PC-3 (cell line): Measurements from ENCODE around the gene ELMOD1. TPM values are rescaled to one million over a fixed set of nuclear protein-coding genes. Genes with fewer than 3 reads are reported as not detected.
A peak's percentile ranks its signal among the peaks of the same experiment; 100 is the strongest.

Experiments used
- ATAC-seq: fragments of 200-7000 bp; cut with Tn5 transposase; 2 replicates; pipeline ENCODE4 v1.9.1; 2020; ENCODE audit warnings: mild to moderate bottlenecking, moderate library complexity
- BruUV-seq: library from RNA; stranded (reverse); fragments of 400-500 nt; replicated peaks from 2 replicates; lab custom pipeline; 2021; lab: Mats Ljungman, UMichigan
- CTCF ChIA-PET: fragments of 300-600 bp; sonication (Branson Sonifier 250); formaldehyde crosslinking; loops from one replicate; lab custom pipeline; 2022; ENCODE audit warnings: antibody characterized with exemption; lab: Charles Lee
- POLR2A ChIA-PET: fragments of 300-600 bp; sonication (Branson Sonifier 250); formaldehyde crosslinking; loops from one replicate; lab custom pipeline; 2022; ENCODE audit warnings: antibody characterized with exemption; ENCODE audit not compliant: unreplicated experiment; lab: Charles Lee
- DNase-seq: peaks from one replicate; pipeline ENCODE4 v3.0.0-alpha.2; 2015
- H2AFZ ChIP-seq: fragments of 300-600 bp; sonication (generic); 2 replicates; pipeline ENCODE4 v1.6.0; 2016; ENCODE audit warnings: antibody characterized with exemption, low read length
- H3F3A ChIP-seq: fragments of 300-600 bp; sonication (generic); one replicate; pipeline ENCODE4 v1.6.0; 2017; ENCODE audit warnings: antibody characterized with exemption, low read length, control low read depth, mild to moderate bottlenecking; ENCODE audit not compliant: unreplicated experiment
- H3K27ac ChIP-seq: fragments of 300-600 bp; sonication (generic); 2 replicates; pipeline ENCODE4 v1.5.1; 2016; ENCODE audit warnings: mild to moderate bottlenecking, low read length
- H3K27me3 ChIP-seq: fragments of 300-600 bp; sonication (generic); 2 replicates; pipeline ENCODE4 v1.6.1; 2016; ENCODE audit warnings: low read length, mixed read lengths
- H3K36me3 ChIP-seq: fragments of 300-600 bp; sonication (generic); 2 replicates; pipeline ENCODE4 v1.6.1; 2016; ENCODE audit warnings: low read depth, mixed run types, low read length, mixed read lengths
- H3K4me1 ChIP-seq: fragments of 300-600 bp; sonication (generic); 2 replicates; pipeline ENCODE4 v1.5.1; 2016; ENCODE audit warnings: low read length; ENCODE audit not compliant: insufficient read depth
- H3K4me2 ChIP-seq: fragments of 300-600 bp; sonication (generic); 2 replicates; pipeline ENCODE4 v1.6.0; 2016; ENCODE audit warnings: low read length
- H3K4me3 ChIP-seq: fragments of 300-600 bp; sonication (generic); 2 replicates; pipeline ENCODE4 v1.5.1; 2016; ENCODE audit warnings: mild to moderate bottlenecking, low read length, mixed read lengths
- H3K79me2 ChIP-seq: fragments of 300-600 bp; sonication (generic); 2 replicates; pipeline ENCODE4 v1.6.1; 2017; ENCODE audit warnings: low read length, mixed read lengths
- H3K9ac ChIP-seq: fragments of 300-600 bp; sonication (generic); 2 replicates; pipeline ENCODE4 v1.6.0; 2016; ENCODE audit warnings: mild to moderate bottlenecking, low read length
- H3K9me2 ChIP-seq: fragments of 300-600 bp; sonication (generic); replicated peaks from 2 replicates; pipeline ENCODE4 v1.6.1; 2016; ENCODE audit warnings: mixed run types, low read length, mixed read lengths
- H3K9me3 ChIP-seq: fragments of 300-600 bp; sonication (generic); 2 replicates; pipeline ENCODE4 v1.6.1; 2016; ENCODE audit warnings: low read length, mixed read lengths
- H4K20me1 ChIP-seq: fragments of 300-600 bp; sonication (generic); 2 replicates; pipeline ENCODE4 v1.6.1; 2016; ENCODE audit warnings: low read length, mixed read lengths
- CTCF ChIP-seq: fragments of 300-600 bp; sonication (generic); conservative IDR thresholded peaks from 2 replicates; pipeline ENCODE4 v1.5.1; 2017; ENCODE audit warnings: antibody characterized with exemption, low read depth, mild to moderate bottlenecking, low read length
- EZH2 ChIP-seq: fragments of 300-600 bp; sonication (generic); IDR thresholded peaks from one replicate; pipeline ENCODE4 v1.6.1; 2017; ENCODE audit warnings: antibody characterized with exemption, mild to moderate bottlenecking, low read length; ENCODE audit not compliant: unreplicated experiment
- EZH2phosphoT487 ChIP-seq: fragments of 300-600 bp; sonication (generic); IDR thresholded peaks from 2 replicates; pipeline ENCODE4 v1.6.1; 2018; ENCODE audit warnings: mild to moderate bottlenecking, antibody characterized with exemption, low read length, borderline replicate concordance
- intact Hi-C: fragments of 100-400 bp; cut with micrococcal nuclease; formaldehyde crosslinking; loops from 2 replicates; pipeline ENCODE4 v1.9.0; 2023
- total RNA-seq: library from RNA; depleted of rRNA; stranded (reverse); fragments of >200 nt; gene quantifications from 2 replicates; pipeline ENCODE4 v1.2.3, GENCODE V29; 2014

The ELMOD1 gene
- total RNA-seq, 1 experiment from 2014 or later: not detected

GRCh38 chr11:107702723-107703122 is 111.8 kb downstream of the ELMOD1 start:
- Histone ChIP-seq H3K4me3 (no peak overlapping the region), H3K9ac (no peak overlapping the region), H3K27ac (no peak overlapping the region), H3K9me3 (no peaks in the 10 kb centered on the region), H3K27me3 (no peaks in the 10 kb centered on the region), H3K79me2 (no peaks in the 10 kb centered on the region), H3F3A (peaks cover 5% of the 10 kb centered on the region), H3K4me1 (peaks cover 32% of the 10 kb centered on the region), H3K36me3 (no peaks in the 10 kb centered on the region), H3K9me2 (0 out of 2 replicates have a peak, but pooled peaks cover 3% of the 10 kb centered on the region), H4K20me1 (no peaks in the 10 kb centered on the region), H3K4me2 (peak overlapping the region; percentile 5; the same call in 1 of the 2 replicates), H2AFZ (no peak overlapping the region)
- BruUV-seq: no TSS peak
- TF ChIP-seq EZH2phosphoT487: no peak
- no peak for TF ChIP-seq EZH2
- no peak for TF ChIP-seq CTCF
- ATAC-seq (peak; percentile 37), DNase-seq (peak; percentile 45)
- intact Hi-C loops: no loop called here
- CTCF ChIA-PET: no interaction called here
- POLR2A ChIA-PET: no interaction called here

- Histone ChIP-seq H2AFZ (no peak overlapping the region), H3K9me2 (0 out of 2 replicates have a peak, but pooled peaks cover 3% of the 10 kb centered on the region), H3K79me2 (no peaks in the 10 kb centered on the region), H4K20me1 (no peaks in the 10 kb centered on the region), H3K4me1 (peaks cover 32% of the 10 kb centered on the region), H3K27me3 (no peaks in the 10 kb centered on the region), H3K9ac (no peak overlapping the region), H3K36me3 (no peaks in the 10 kb centered on the region), H3K4me2 (peak overlapping the region; percentile 45), H3K9me3 (no peaks in the 10 kb centered on the region), H3F3A (peaks cover 5% of the 10 kb centered on the region), H3K27ac (peak overlapping the region; percentile 63), H3K4me3 (no peak overlapping the region)
- DNase-seq: peak; percentile 81
- intact Hi-C loops: no loop called here
- CTCF ChIA-PET: no interaction called here
- ATAC-seq: peak; percentile 29; the same call in 1 of the 2 replicates
- POLR2A ChIA-PET: no interaction called here
- TF ChIP-seq CTCF (no peak), EZH2phosphoT487 (no peak), EZH2 (no peak)
- BruUV-seq: no TSS peak
Measured at GRCh38 chr11:107704451-107704850, 113.5 kb downstream of the ELMOD1 start.

DNA sequence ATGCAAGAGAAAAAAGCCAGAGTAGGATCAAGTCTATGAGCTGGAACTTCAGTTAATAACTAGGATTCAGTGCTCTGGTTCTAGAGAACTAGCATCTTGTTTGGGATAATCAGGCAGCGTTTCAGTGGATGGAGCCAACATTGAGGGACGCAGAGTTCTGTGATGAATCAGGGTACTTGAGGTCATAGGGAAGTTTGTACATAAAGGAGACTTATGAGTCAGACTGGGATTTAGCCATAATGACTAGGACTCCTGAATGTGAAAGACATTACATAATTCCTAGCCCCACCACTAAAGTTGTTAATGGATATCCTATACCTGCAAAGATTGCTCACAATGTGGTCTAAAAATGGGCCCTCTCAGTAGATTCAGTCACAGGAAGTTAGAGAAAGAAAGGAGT is 114.1 kb downstream of the ELMOD1 start:
- no peaks in the 10 kb centered on the region for H3K79me2 ChIP-seq
- TF ChIP-seq EZH2phosphoT487: no peak
- TF ChIP-seq CTCF: no peak
- no peak for TF ChIP-seq EZH2
- ATAC-seq (peak; percentile 93), DNase-seq (peak; percentile 98)
- no peak overlapping the region for H3K4me3 ChIP-seq
- intact Hi-C loops: no loop called here
- H3K27ac ChIP-seq: peak overlapping the region; percentile 63
- H3K36me3 ChIP-seq: no peaks in the 10 kb centered on the region
- H3K9me3 ChIP-seq: no peaks in the 10 kb centered on the region
- no TSS peak for BruUV-seq
- H3K27me3 ChIP-seq: 0 out of 2 replicates have a peak, but pooled peaks cover 5% of the 10 kb centered on the region
- H2AFZ ChIP-seq: no peak overlapping the region
- ChIA-PET POLR2A (no interaction called here), CTCF (no interaction called here)
- H3K4me1 ChIP-seq: peaks cover 32% of the 10 kb centered on the region
- H3K9me2 ChIP-seq: 0 out of 2 replicates have a peak, but pooled peaks cover 3% of the 10 kb centered on the region
- H3F3A ChIP-seq: peaks cover 5% of the 10 kb centered on the region
- no peaks in the 10 kb centered on the region for H4K20me1 ChIP-seq
- no peak overlapping the region for H3K9ac ChIP-seq
- H3K4me2 ChIP-seq: peak overlapping the region; percentile 45
